Mucosa of stomach (tissue), 1 donor: ENCODE results near the gene TMEM186.
"Not testable (repeated sequence)": the region's sequence is repeated elsewhere in the genome, so short reads cannot be mapped to it uniquely, and the experiment has no call there.

ENCODE experiments used
- H3K27me3 ChIP-seq: one replicate; pipeline ENCODE4 v1.7.0; 2013; ENCODE audit warnings: mild to moderate bottlenecking, low read length; ENCODE audit not compliant: control insufficient read depth, insufficient read depth
- H3K36me3 ChIP-seq: one replicate; pipeline ENCODE4 v1.7.0; 2013; ENCODE audit warnings: low read length; ENCODE audit not compliant: control insufficient read depth, insufficient read depth
- H3K4me1 ChIP-seq: one replicate; pipeline ENCODE4 v1.7.0; 2013; ENCODE audit warnings: mild to moderate bottlenecking, low read length; ENCODE audit not compliant: control insufficient read depth, insufficient read depth
- H3K4me3 ChIP-seq: one replicate; pipeline ENCODE4 v1.7.0; 2013; ENCODE audit warnings: low read length
- H3K9ac ChIP-seq: one replicate; pipeline ENCODE4 v1.7.0; 2013; ENCODE audit warnings: mild to moderate bottlenecking, low read length, moderate library complexity
- H3K9me3 ChIP-seq: one replicate; pipeline ENCODE4 v1.7.0; 2013; ENCODE audit warnings: mild to moderate bottlenecking, low read length, moderate library complexity; ENCODE audit not compliant: control insufficient read depth
- donor health status: Pancreatic carcinoma.

TMEM186 gene

DNA sequence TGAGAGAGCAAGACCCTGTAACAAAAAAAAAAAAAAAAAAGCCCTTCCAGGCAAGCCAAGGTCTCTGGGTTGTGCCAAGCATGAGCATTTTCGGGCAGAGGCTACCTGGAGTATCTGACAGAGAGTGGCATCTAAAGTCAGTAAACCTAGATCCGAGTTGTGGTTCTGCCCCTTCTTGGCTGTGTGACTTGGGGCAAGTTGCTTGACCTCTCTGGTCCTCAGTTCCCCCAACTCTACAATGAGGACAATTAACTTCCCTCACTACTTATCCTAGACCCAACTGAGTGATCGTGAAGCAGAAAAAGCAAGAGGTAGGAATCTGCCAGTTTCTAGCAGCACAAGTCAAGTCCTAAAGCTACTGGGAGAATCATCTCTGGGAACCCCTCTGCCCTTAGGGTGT, 34.4 kb downstream of the TMEM186 start:
- no peak overlapping the region for H3K9ac ChIP-seq
- no peaks in the 10 kb centered on the region for H3K27me3 ChIP-seq
- H3K4me1 ChIP-seq: no peaks in the 10 kb centered on the region
- no peaks in the 10 kb centered on the region for H3K9me3 ChIP-seq
- no peaks in the 10 kb centered on the region for H3K36me3 ChIP-seq
- H3K4me3 ChIP-seq: no peak overlapping the region

GRCh38 chr16:8762254-8762653, 35.2 kb downstream of the TMEM186 start:
- Histone ChIP-seq H3K36me3 (no peaks in the 10 kb centered on the region), H3K27me3 (no peaks in the 10 kb centered on the region), H3K4me3 (no peak overlapping the region), H3K4me1 (no peaks in the 10 kb centered on the region), H3K9ac (no peak overlapping the region), H3K9me3 (no peaks in the 10 kb centered on the region)

GRCh38 chr16:8761078-8761477, 36.4 kb downstream of the TMEM186 start:
- no peak overlapping the region for H3K9ac ChIP-seq
- no peak overlapping the region for H3K4me3 ChIP-seq
- H3K9me3 ChIP-seq: no peaks in the 10 kb centered on the region
- H3K4me1 ChIP-seq: no peaks in the 10 kb centered on the region
- no peaks in the 10 kb centered on the region for H3K36me3 ChIP-seq
- no peaks in the 10 kb centered on the region for H3K27me3 ChIP-seq

GRCh38 chr16:8760021-8760420, 37.4 kb downstream of the TMEM186 start:
- Histone ChIP-seq H3K9me3 (no peaks in the 10 kb centered on the region), H3K36me3 (no peaks in the 10 kb centered on the region)

GRCh38 chr16:8758022-8758421, 39.4 kb downstream of the TMEM186 start:
- no peaks in the 10 kb centered on the region for H3K36me3 ChIP-seq
- no peak overlapping the region for H3K4me3 ChIP-seq
- no peaks in the 10 kb centered on the region for H3K27me3 ChIP-seq
- no peaks in the 10 kb centered on the region for H3K9me3 ChIP-seq
- H3K9ac ChIP-seq: no peak overlapping the region
- peaks cover 8% of the 10 kb centered on the region for H3K4me1 ChIP-seq

More at GRCh38 chr16:8760021-8760420, 37.4 kb downstream of the TMEM186 start:
- Histone ChIP-seq H3K27me3 (no peaks in the 10 kb centered on the region), H3K4me3 (no peak overlapping the region), H3K4me1 (no peaks in the 10 kb centered on the region), H3K9ac (no peak overlapping the region)

DNA sequence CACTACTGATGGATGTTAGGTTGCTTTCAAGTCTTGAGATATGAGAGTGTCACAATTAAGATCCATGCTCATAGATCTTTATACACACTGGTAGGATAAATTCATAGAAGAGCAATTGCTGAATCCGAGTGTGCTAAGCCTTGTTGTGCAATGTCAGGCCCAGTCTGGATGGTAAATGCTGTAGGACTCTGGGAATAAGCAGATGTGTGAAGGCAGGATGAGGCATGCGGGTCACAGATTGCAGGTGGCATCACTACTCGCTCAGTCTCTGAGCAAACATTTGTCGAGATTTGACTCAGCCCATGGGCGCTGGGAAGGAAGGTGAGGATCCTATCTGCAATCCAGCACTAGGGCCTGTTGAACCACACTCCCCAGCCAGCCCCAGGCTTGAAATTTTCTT, 40.7 kb downstream of the TMEM186 start:
- Histone ChIP-seq H3K9ac (no peak overlapping the region), H3K27me3 (no peaks in the 10 kb centered on the region), H3K36me3 (no peaks in the 10 kb centered on the region), H3K4me3 (no peak overlapping the region), H3K4me1 (peaks cover 8% of the 10 kb centered on the region), H3K9me3 (no peaks in the 10 kb centered on the region)

GRCh38 chr16:8753416-8754054, 43.9 kb downstream of the TMEM186 start:
- Histone ChIP-seq H3K4me3 (no peak overlapping the region), H3K9me3 (no peaks in the 10 kb centered on the region), H3K4me1 (peaks cover 8% of the 10 kb centered on the region), H3K27me3 (no peaks in the 10 kb centered on the region), H3K9ac (no peak overlapping the region), H3K36me3 (no peaks in the 10 kb centered on the region)

DNA sequence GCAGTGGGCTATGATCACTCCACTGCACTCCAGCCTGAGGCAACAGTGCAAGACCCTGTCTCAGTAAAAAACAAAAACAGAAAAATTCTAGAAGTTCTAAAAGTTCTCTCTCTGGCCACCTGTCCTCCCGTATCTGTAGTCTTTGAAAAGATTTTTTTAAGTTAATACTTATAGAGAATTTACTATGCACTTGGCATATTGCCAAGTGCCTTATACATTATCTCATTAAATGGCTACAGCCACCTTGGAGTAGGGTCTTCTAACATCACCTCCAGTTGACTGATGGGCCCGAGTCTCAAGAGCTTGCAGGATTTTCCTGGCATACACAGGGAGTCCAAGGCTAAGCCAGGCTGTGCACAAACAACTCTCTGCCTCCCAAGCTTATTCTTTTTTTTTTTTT, 44.7 kb downstream of the TMEM186 start:
- Histone ChIP-seq H3K27me3 (no peaks in the 10 kb centered on the region), H3K4me3 (no peak overlapping the region), H3K4me1 (peaks cover 8% of the 10 kb centered on the region), H3K9me3 (no peaks in the 10 kb centered on the region), H3K36me3 (no peaks in the 10 kb centered on the region), H3K9ac (no peak overlapping the region)

GRCh38 chr16:8751481-8752311, 45.7 kb downstream of the TMEM186 start:
- peaks cover 8% of the 10 kb centered on the region for H3K4me1 ChIP-seq
- no peak overlapping the region for H3K9ac ChIP-seq
- no peak overlapping the region for H3K4me3 ChIP-seq
- no peaks in the 10 kb centered on the region for H3K27me3 ChIP-seq
- H3K9me3 ChIP-seq: no peaks in the 10 kb centered on the region
- H3K36me3 ChIP-seq: no peaks in the 10 kb centered on the region

DNA sequence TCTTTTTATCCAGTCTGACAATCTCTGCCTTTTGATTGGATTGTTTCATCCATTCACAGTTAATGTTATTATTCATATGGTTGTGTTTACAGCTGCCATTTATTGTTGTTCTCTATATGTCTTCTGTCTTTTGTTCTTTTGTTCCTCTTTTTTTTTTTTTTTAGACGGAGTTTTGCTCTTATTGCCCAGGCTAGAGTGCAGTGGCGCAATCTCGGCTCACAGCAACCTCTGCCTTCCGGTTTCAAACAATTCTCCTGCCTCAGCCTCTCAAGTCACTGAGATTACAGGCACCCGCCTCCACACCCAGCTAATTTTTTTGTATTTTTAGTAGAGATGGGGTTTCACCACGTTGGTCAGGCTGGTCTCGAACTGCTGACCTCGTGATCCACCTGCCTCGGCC, 48.5 kb downstream of the TMEM186 start:
- not testable (repeated sequence) for H3K9ac ChIP-seq, H3K9me3 ChIP-seq, H3K27me3 ChIP-seq, H3K4me3 ChIP-seq, H3K4me1 ChIP-seq, H3K36me3 ChIP-seq
